ENCODE results near the gene CDADC1. TPM values are rescaled to one million over a fixed set of nuclear protein-coding genes. Genes with fewer than 3 reads are reported as not detected.

Gene CDADC1
- polyA plus RNA-seq, 3 donors: 3.5 to 6.4 (median 5.2) TPM

DNA sequence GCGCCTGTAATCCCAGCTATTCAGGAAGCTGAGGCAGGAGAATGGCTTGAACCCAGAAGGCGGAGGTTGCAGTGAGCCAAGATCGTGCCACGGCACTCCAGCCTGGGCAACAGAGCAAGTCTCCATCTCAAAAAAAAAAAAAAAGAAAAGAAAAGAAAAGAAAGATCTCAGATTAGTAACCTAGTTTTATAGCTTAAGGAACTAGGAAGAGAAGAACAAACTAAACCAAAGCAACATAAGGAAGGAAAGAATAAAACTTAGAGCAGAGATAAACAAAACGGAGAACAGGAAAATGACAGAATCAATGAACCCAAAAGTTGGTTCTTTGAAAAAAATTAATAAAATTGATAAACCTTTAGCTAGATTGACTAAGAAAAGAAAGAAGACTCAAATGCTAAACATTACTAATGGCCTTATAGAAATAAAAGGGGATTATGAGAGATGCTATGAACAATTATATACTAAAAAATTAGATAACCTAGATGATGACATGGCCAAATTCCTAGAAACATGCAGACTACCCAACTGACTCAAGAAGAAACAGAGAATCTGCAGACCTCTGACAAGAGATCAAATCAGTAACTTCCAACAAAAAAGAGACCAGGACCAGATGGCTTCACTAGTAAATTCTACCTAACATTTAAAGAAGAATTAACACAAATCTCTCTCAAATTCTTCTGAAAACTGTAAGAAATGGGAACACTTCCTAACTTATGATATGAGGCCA, 68.2 kb downstream of the CDADC1 start:
- Histone ChIP-seq H3K4me2 (replicated peaks; ENCODE audit: extremely low read depth, low read length, poor library complexity, severe bottlenecking) (no peak overlapping the region), H3K27ac (ENCODE audit: low read depth in 1 of 2, low read length in 2 of 2) (no peak overlapping the region), H3K36me3 (replicated peaks in 1 of 2; ENCODE audit: control insufficient read depth in 1 of 2, insufficient read depth in 2 of 2, low read length in 2 of 2) (no peaks in the 10 kb centered on the region), H3K9me3 (replicated peaks in 1 of 2; ENCODE audit: control insufficient read depth in 1 of 2, insufficient read depth in 1 of 2, low read length in 2 of 2) (no peaks in the 10 kb centered on the region), H3K27me3 (ENCODE audit: control insufficient read depth in 2 of 2, insufficient read depth in 2 of 2, low read length in 2 of 2) (no peaks in the 10 kb centered on the region), H3K79me2 (ENCODE audit: insufficient read depth, low read length) (no peaks in the 10 kb centered on the region), H3K4me3 (replicated peaks in 1 of 3; ENCODE audit: low read depth in 2 of 3, low read length in 3 of 3) (no peak overlapping the region), H4K20me1 (ENCODE audit: insufficient read depth, low read length) (no peaks in the 10 kb centered on the region), H3K9ac (ENCODE audit: insufficient read depth, low read length, poor library complexity, severe bottlenecking) (no peak overlapping the region), H3K4me1 (ENCODE audit: control insufficient read depth in 1 of 2, insufficient read depth in 2 of 2, low read length in 2 of 2) (no peaks in the 10 kb centered on the region), H2AFZ (ENCODE audit: insufficient read depth, low read depth, low read length, poor library complexity, severe bottlenecking) (no peak overlapping the region)
- Mint-ChIP-seq H3K4me1 (no peaks in the 10 kb centered on the region), H3K27me3 (ENCODE audit: low read depth in 3 of 3) (peaks cover 0 to 1% (median 0%) of the 10 kb centered on the region in 3 donors), H3K4me3 (no peak overlapping the region), H3K27ac (no peak overlapping the region), H3K9me3 (no peaks in the 10 kb centered on the region), H3K36me3 (no peaks in the 10 kb centered on the region)
- 100% methylated on average over 2 of the region's 5 CpGs for WGBS (ENCODE audit: insufficient coverage)
- intact Hi-C loops (cut with micrococcal nuclease): no loop called here
- DNase-seq: no peak
- TF ChIP-seq, protein P1, sequence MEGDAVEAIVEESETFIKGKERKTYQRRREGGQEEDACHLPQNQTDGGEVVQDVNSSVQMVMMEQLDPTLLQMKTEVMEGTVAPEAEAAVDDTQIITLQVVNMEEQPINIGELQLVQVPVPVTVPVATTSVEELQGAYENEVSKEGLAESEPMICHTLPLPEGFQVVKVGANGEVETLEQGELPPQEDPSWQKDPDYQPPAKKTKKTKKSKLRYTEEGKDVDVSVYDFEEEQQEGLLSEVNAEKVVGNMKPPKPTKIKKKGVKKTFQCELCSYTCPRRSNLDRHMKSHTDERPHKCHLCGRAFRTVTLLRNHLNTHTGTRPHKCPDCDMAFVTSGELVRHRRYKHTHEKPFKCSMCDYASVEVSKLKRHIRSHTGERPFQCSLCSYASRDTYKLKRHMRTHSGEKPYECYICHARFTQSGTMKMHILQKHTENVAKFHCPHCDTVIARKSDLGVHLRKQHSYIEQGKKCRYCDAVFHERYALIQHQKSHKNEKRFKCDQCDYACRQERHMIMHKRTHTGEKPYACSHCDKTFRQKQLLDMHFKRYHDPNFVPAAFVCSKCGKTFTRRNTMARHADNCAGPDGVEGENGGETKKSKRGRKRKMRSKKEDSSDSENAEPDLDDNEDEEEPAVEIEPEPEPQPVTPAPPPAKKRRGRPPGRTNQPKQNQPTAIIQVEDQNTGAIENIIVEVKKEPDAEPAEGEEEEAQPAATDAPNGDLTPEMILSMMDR (IDR thresholded peaks at IDR 0.05): no peak

DNA sequence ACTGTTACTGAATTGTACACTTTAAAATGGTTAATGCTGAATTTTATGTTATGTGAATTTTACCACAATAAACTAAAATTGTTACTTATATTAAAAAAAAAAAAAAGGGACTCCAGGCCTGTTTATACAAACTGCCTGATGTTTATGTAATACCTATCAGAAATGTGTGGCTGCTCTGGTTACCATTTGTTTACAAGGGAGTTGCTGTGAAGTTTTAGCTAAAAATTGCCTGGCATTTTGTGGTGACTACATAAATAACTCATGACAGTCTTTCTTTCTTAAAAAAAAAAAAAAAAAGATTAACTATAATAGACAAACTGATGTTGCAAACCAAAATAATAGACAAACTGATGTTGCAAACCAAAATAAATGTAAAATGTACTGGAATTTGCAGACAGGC, 71.8 kb downstream of the CDADC1 start:
- Mint-ChIP-seq H3K4me3 (no peak overlapping the region), H3K4me1 (no peaks in the 10 kb centered on the region), H3K27me3 (ENCODE audit: low read depth in 3 of 3) (no peaks in the 10 kb centered on the region), H3K27ac (no peak overlapping the region), H3K36me3 (no peaks in the 10 kb centered on the region), H3K9me3 (no peaks in the 10 kb centered on the region)
- intact Hi-C loops (cut with micrococcal nuclease): no loop called here
- Histone ChIP-seq H3K9ac (ENCODE audit: insufficient read depth, low read length, poor library complexity, severe bottlenecking) (no peak overlapping the region), H3K79me2 (ENCODE audit: insufficient read depth, low read length) (no peaks in the 10 kb centered on the region), H3K4me3 (replicated peaks in 1 of 3; ENCODE audit: low read depth in 2 of 3, low read length in 3 of 3) (no peak overlapping the region), H3K27ac (ENCODE audit: low read depth in 1 of 2, low read length in 2 of 2) (no peak overlapping the region), H3K36me3 (replicated peaks in 1 of 2; ENCODE audit: control insufficient read depth in 1 of 2, insufficient read depth in 2 of 2, low read length in 2 of 2) (no peaks in the 10 kb centered on the region), H3K9me3 (replicated peaks in 1 of 2; ENCODE audit: control insufficient read depth in 1 of 2, insufficient read depth in 1 of 2, low read length in 2 of 2) (no peaks in the 10 kb centered on the region), H3K4me2 (replicated peaks; ENCODE audit: extremely low read depth, low read length, poor library complexity, severe bottlenecking) (no peak overlapping the region), H4K20me1 (ENCODE audit: insufficient read depth, low read length) (no peaks in the 10 kb centered on the region), H3K4me1 (ENCODE audit: control insufficient read depth in 1 of 2, insufficient read depth in 2 of 2, low read length in 2 of 2) (no peaks in the 10 kb centered on the region), H3K27me3 (ENCODE audit: control insufficient read depth in 2 of 2, insufficient read depth in 2 of 2, low read length in 2 of 2) (no peaks in the 10 kb centered on the region), H2AFZ (ENCODE audit: insufficient read depth, low read depth, low read length, poor library complexity, severe bottlenecking) (no peak overlapping the region)
- TF ChIP-seq, protein P1 (IDR thresholded peaks at IDR 0.05): no peak
- no peak for DNase-seq
